Ectodermal cell (in vitro differentiated cells): ENCODE results near the gene PAX7.
A peak's percentile ranks its signal among the peaks of the same experiment; 100 is the strongest.
"Not testable (repeated sequence)": the region's sequence is repeated elsewhere in the genome, so short reads cannot be mapped to it uniquely, and the experiment has no call there.

Experiments
- H3K27ac ChIP-seq: 2 replicates; pipeline ENCODE4 v1.7.0; 2013; ENCODE audit warnings: mild to moderate bottlenecking, low read depth, low read length; ENCODE audit not compliant: insufficient read depth, poor library complexity, severe bottlenecking
- H3K27me3 ChIP-seq: 2 replicates; pipeline ENCODE4 v1.7.0; 2013; ENCODE audit warnings: mild to moderate bottlenecking, low read length; ENCODE audit not compliant: insufficient read depth, control insufficient read depth, poor library complexity, severe bottlenecking
- H3K36me3 ChIP-seq: one replicate; pipeline ENCODE4 v1.7.0; 2013; ENCODE audit warnings: low read length; ENCODE audit not compliant: control insufficient read depth, insufficient read depth
- H3K4me1 ChIP-seq: one replicate; pipeline ENCODE4 v1.7.0; 2013; ENCODE audit warnings: low read length; ENCODE audit not compliant: control insufficient read depth, insufficient read depth
- H3K4me3 ChIP-seq: 2 replicates; pipeline ENCODE4 v1.7.0; 2013; ENCODE audit warnings: low read depth, low read length, control low read depth; ENCODE audit not compliant: insufficient read depth
- H3K9me3 ChIP-seq: 2 replicates; pipeline ENCODE4 v1.7.0; 2013; ENCODE audit warnings: mild to moderate bottlenecking, low read length, moderate library complexity; ENCODE audit not compliant: control insufficient read depth
- WGBS, 2 experiments: methylation state at CpG; one replicate each; pipeline ENCODE4 v1.1.7; 2013; ENCODE audit warnings: missing lambda C conversion rate in 2 of 2; 5-methylcytosine and 5-hydroxymethylcytosine counted together

Gene PAX7

GRCh38 chr1:18676332-18676781 is 45.7 kb downstream of the PAX7 start:
- Histone ChIP-seq H3K4me1 (peaks cover 32% of the 10 kb centered on the region), H3K27ac (peak overlapping the region; percentile 40), H3K9me3 (no peaks in the 10 kb centered on the region), H3K36me3 (no peaks in the 10 kb centered on the region), H3K27me3 (peaks cover 19% of the 10 kb centered on the region), H3K4me3 (peak overlapping the region; percentile 5)
- 9 to 14% methylated on average over 3 to 6 of the region's 6 CpGs for WGBS, 2 experiments

GRCh38 chr1:18681423-18681835 is 50.8 kb downstream of the PAX7 start:
- no peak overlapping the region for H3K27ac ChIP-seq
- no peaks in the 10 kb centered on the region for H3K27me3 ChIP-seq
- H3K4me1 ChIP-seq = peaks cover 16% of the 10 kb centered on the region
- H3K9me3 ChIP-seq = no peaks in the 10 kb centered on the region
- no peak overlapping the region for H3K4me3 ChIP-seq
- H3K36me3 ChIP-seq = no peaks in the 10 kb centered on the region
- 62 to 68% methylated on average over 4 of the region's 4 CpGs for WGBS, 2 experiments

- peaks cover 7% of the 10 kb centered on the region for H3K4me1 ChIP-seq
- H3K4me3 ChIP-seq = no peak overlapping the region
- H3K27ac ChIP-seq = no peak overlapping the region
- H3K9me3 ChIP-seq = no peaks in the 10 kb centered on the region
- WGBS, 2 experiments = 79% methylated on average over 3 of the region's 3 CpGs
- no peaks in the 10 kb centered on the region for H3K36me3 ChIP-seq
- no peaks in the 10 kb centered on the region for H3K27me3 ChIP-seq
Observed at GRCh38 chr1:18682375-18682774, 51.7 kb downstream of the PAX7 start.

- Histone ChIP-seq H3K27ac (no peak overlapping the region), H3K4me1 (peaks cover 6% of the 10 kb centered on the region), H3K4me3 (no peak overlapping the region), H3K9me3 (no peaks in the 10 kb centered on the region), H3K36me3 (no peaks in the 10 kb centered on the region), H3K27me3 (no peaks in the 10 kb centered on the region)
- WGBS, 2 experiments = 74 to 82% methylated on average over 16 of the region's 16 CpGs
Observed at GRCh38 chr1:18684303-18684702, 53.7 kb downstream of the PAX7 start.

- Histone ChIP-seq H3K27me3 (no peaks in the 10 kb centered on the region), H3K4me1 (peaks cover 6% of the 10 kb centered on the region), H3K27ac (no peak overlapping the region), H3K4me3 (no peak overlapping the region), H3K9me3 (no peaks in the 10 kb centered on the region), H3K36me3 (no peaks in the 10 kb centered on the region)
- 89 to 95% methylated on average over 3 of the region's 3 CpGs for WGBS, 2 experiments
Observed at GRCh38 chr1:18686540-18686939, 55.9 kb downstream of the PAX7 start.

GRCh38 chr1:18687273-18687672 is 56.6 kb downstream of the PAX7 start:
- no peaks in the 10 kb centered on the region for H3K27me3 ChIP-seq
- no peak overlapping the region for H3K27ac ChIP-seq
- H3K9me3 ChIP-seq = no peaks in the 10 kb centered on the region
- H3K4me1 ChIP-seq = peaks cover 3% of the 10 kb centered on the region
- 93 to 95% methylated on average over 7 of the region's 7 CpGs for WGBS, 2 experiments
- H3K36me3 ChIP-seq = no peaks in the 10 kb centered on the region
- H3K4me3 ChIP-seq = no peak overlapping the region

- no peak overlapping the region for H3K27ac ChIP-seq
- H3K27me3 ChIP-seq = no peaks in the 10 kb centered on the region
- H3K4me1 ChIP-seq = peaks cover 6% of the 10 kb centered on the region
- H3K9me3 ChIP-seq = no peaks in the 10 kb centered on the region
- WGBS, 2 experiments = 92 to 94% methylated on average over 20 of the region's 20 CpGs
- no peak overlapping the region for H3K4me3 ChIP-seq
- no peaks in the 10 kb centered on the region for H3K36me3 ChIP-seq
Observed at GRCh38 chr1:18691648-18692047, 61.0 kb downstream of the PAX7 start.

GRCh38 chr1:18693256-18694098 is 62.8 kb downstream of the PAX7 start:
- H3K27ac ChIP-seq = no peak overlapping the region

GRCh38 chr1:18694289-18694688 is 63.6 kb downstream of the PAX7 start:
- H3K4me3 ChIP-seq, H3K36me3 ChIP-seq, H3K27ac ChIP-seq, H3K4me1 ChIP-seq, H3K27me3 ChIP-seq, H3K9me3 ChIP-seq: not testable (repeated sequence)
- WGBS, 2 experiments = 91 to 93% methylated on average over 6 of the region's 7 CpGs

More at GRCh38 chr1:18693256-18694098, 62.8 kb downstream of the PAX7 start:
- 42% methylated on average over 25 of the region's 25 CpGs for WGBS, 2 experiments
- Histone ChIP-seq H3K4me1 (peaks cover 6% of the 10 kb centered on the region), H3K27me3 (no peaks in the 10 kb centered on the region), H3K4me3 (no peak overlapping the region), H3K9me3 (no peaks in the 10 kb centered on the region), H3K36me3 (no peaks in the 10 kb centered on the region)

- no peaks in the 10 kb centered on the region for H3K36me3 ChIP-seq
- no peak overlapping the region for H3K4me3 ChIP-seq
- peaks cover 6% of the 10 kb centered on the region for H3K4me1 ChIP-seq
- H3K9me3 ChIP-seq = no peaks in the 10 kb centered on the region
- WGBS, 2 experiments = 60 to 73% methylated on average over 1 of the region's 1 CpG
- peaks cover 3% of the 10 kb centered on the region for H3K27me3 ChIP-seq
- H3K27ac ChIP-seq = no peak overlapping the region
Observed at GRCh38 chr1:18697541-18697940, 66.9 kb downstream of the PAX7 start.
